HepG2 (cell line): Measurements from ENCODE around the gene MST1. TPM values are rescaled to one million over a fixed set of nuclear protein-coding genes. Genes with fewer than 3 reads are reported as not detected.

Experiments
- ATAC-seq: fragments of 200-7000 bp; cut with Tn5 transposase; 3 replicates; pipeline ENCODE4 v1.9.1; 2020; ENCODE audit warnings: mild to moderate bottlenecking, moderate library complexity
- BruUV-seq: library from RNA; stranded (reverse); fragments of 400-500 nt; replicated peaks from 2 replicates; lab custom pipeline; 2021; lab: Mats Ljungman, UMichigan
- CTCF ChIA-PET: fragments of 300-600 bp; formaldehyde crosslinking; extraction: SDS; loops from one replicate; lab custom pipeline; 2021; ENCODE audit warnings: low total read pairs, inconsistent platforms, low intra/inter-chr PET ratio; lab: Yijun Ruan, JAX
- POLR2A ChIA-PET: fragments of 350-600 bp; sonication (Branson Sonifier 250); formaldehyde crosslinking; loops from one replicate; lab custom pipeline; 2020; ENCODE audit warnings: antibody characterized with exemption, inconsistent platforms; lab: Yijun Ruan, JAX
- DNase-seq: peaks from one replicate; pipeline ENCODE4 v3.0.0-alpha.2; 2015; ENCODE audit warnings: low spot score
- FAIRE-seq: peaks from 3 replicates; lab custom pipeline; 2011; peaks lifted over from hg19 to GRCh38; lab: Jason Lieb, UNC
- H2AFZ ChIP-seq: one replicate; pipeline ENCODE4 v1.6.1; 2011; ENCODE audit warnings: low read length, inconsistent platforms
- H3K27ac ChIP-seq: fragments of 300-600 bp; 3 replicates; pipeline ENCODE4 v1.8.0; 2011; ENCODE audit warnings: mixed run types, mild to moderate bottlenecking, mixed read lengths, low read length, inconsistent platforms; ENCODE audit not compliant: insufficient read depth; ENCODE audit errors: extremely low read length
- H3K27me3 ChIP-seq, 2 experiments: fragments of 200-600 bp in 1 of 2; 2 replicates in 1 of 2; 3 replicates in 1 of 2; pipeline versions ENCODE4 v1.6.0 to v1.8.0; 2011; ENCODE audit warnings: low read length in 2 of 2, mild to moderate bottlenecking in 2 of 2, moderate library complexity in 2 of 2, inconsistent platforms in 1 of 2; ENCODE audit not compliant: insufficient read depth in 2 of 2, control insufficient read depth in 1 of 2
- H3K36me3 ChIP-seq, 2 experiments: fragments of 200-600 bp in 1 of 2; replicated peaks in 1 of 2; 2 replicates in 1 of 2; 3 replicates in 1 of 2; pipeline versions ENCODE4 v1.5.1 to v1.8.0; 2011; ENCODE audit warnings: low read length in 2 of 2, inconsistent platforms in 1 of 2; ENCODE audit not compliant: insufficient read depth in 2 of 2, control insufficient read depth in 1 of 2
- H3K4me1 ChIP-seq: 2 replicates; pipeline ENCODE4 v1.5.1; 2012; ENCODE audit warnings: low read length, inconsistent platforms; ENCODE audit not compliant: insufficient read depth
- H3K4me2 ChIP-seq: 2 replicates; pipeline ENCODE4 v1.6.0; 2011; ENCODE audit warnings: low read depth, low read length, inconsistent platforms
- H3K4me3 ChIP-seq, 3 experiments: fragments of 200-600 bp in 1 of 3; sonication (generic), shearing (Covaris generic) in 1 of 3; replicated peaks in 1 of 3; 2 replicates each; pipeline ENCODE4 v1.5.1; 2011 to 2016; ENCODE audit warnings: low read length in 3 of 3, inconsistent platforms in 2 of 3, low read depth in 2 of 3, mild to moderate bottlenecking in 2 of 3, control low read depth in 1 of 3, mixed read lengths in 1 of 3; ENCODE audit not compliant: insufficient read depth in 1 of 3
- H3K79me2 ChIP-seq: one replicate; pipeline ENCODE4 v1.6.1; 2011; ENCODE audit warnings: low read length, inconsistent platforms; ENCODE audit not compliant: insufficient read depth
- H3K9ac ChIP-seq: 2 replicates; pipeline ENCODE4 v1.6.0; 2011; ENCODE audit warnings: mild to moderate bottlenecking, low read depth, low read length, inconsistent platforms; ENCODE audit not compliant: insufficient read depth
- H3K9me3 ChIP-seq: 2 replicates; pipeline ENCODE4 v1.5.1; 2012; ENCODE audit warnings: mild to moderate bottlenecking, low read length
- H4K20me1 ChIP-seq: 2 replicates; pipeline ENCODE4 v1.6.0; 2011; ENCODE audit warnings: inconsistent platforms, mild to moderate bottlenecking, low read length, moderate library complexity; ENCODE audit not compliant: insufficient read depth
- AKAP8 ChIP-seq: sonication (generic); formaldehyde crosslinking; IDR thresholded peaks from 2 replicates; pipeline ENCODE4 v1.5.1; 2020; ENCODE audit warnings: mild to moderate bottlenecking, missing genetic modification reagents
- ARNT2 ChIP-seq: sonication (generic); formaldehyde crosslinking; IDR thresholded peaks from 2 replicates; pipeline ENCODE4 v1.8.0; 2022; ENCODE audit warnings: mild to moderate bottlenecking, low read depth, missing genetic modification reagents, moderate library complexity
- KLF9 ChIP-seq: IDR thresholded peaks from 2 replicates; pipeline ENCODE4 v1.6.1; 2016; ENCODE audit warnings: low read depth
- MATR3 ChIP-seq: sonication (generic); formaldehyde crosslinking; IDR thresholded peaks from 2 replicates; pipeline ENCODE4 v1.4.0; 2020; ENCODE audit warnings: missing genetic modification reagents
- MED1 ChIP-seq: sonication (generic); formaldehyde crosslinking; IDR thresholded peaks from 2 replicates; pipeline ENCODE4 v1.4.0; 2020; ENCODE audit warnings: missing genetic modification reagents
- NONO ChIP-seq, 2 experiments: fragments of 450-650 bp in 1 of 2; sonication (generic) in 1 of 2; formaldehyde crosslinking in 1 of 2; IDR thresholded peaks in 1 of 2; conservative IDR thresholded peaks in 1 of 2; 2 replicates each; pipeline versions ENCODE4 v1.6.1 to v1.8.0; 2017 to 2022; ENCODE audit warnings: mild to moderate bottlenecking in 1 of 2, missing genetic modification reagents in 1 of 2, moderate library complexity in 1 of 2
- POLR2A ChIP-seq, 2 experiments: IDR thresholded peaks; 2 replicates each; pipeline ENCODE4 v1.6.1; 2011; ENCODE audit warnings: low read depth in 2 of 2, low read length in 2 of 2, mild to moderate bottlenecking in 1 of 2, moderate library complexity in 1 of 2; ENCODE audit not compliant: insufficient read depth in 1 of 2
- PTBP1 ChIP-seq: fragments of 200-400 bp; formaldehyde crosslinking; IDR thresholded peaks from 2 replicates; pipeline ENCODE4 v1.6.1; 2018; ENCODE audit warnings: low read length, low read depth; ENCODE audit not compliant: poor library complexity, severe bottlenecking
- RXRA ChIP-seq: sonication (generic); formaldehyde crosslinking; IDR thresholded peaks from 2 replicates; pipeline ENCODE4 v1.5.1; 2020; ENCODE audit warnings: missing genetic modification reagents
- SETDB1 ChIP-seq: sonication (generic); formaldehyde crosslinking; IDR thresholded peaks from 2 replicates; pipeline ENCODE4 v1.5.1; 2020; ENCODE audit warnings: missing genetic modification reagents, mild to moderate bottlenecking, borderline replicate concordance
- SIX4 ChIP-seq: sonication (generic); formaldehyde crosslinking; IDR thresholded peaks from 2 replicates; pipeline ENCODE4 v1.4.0; 2020; ENCODE audit warnings: missing genetic modification reagents
- SMARCE1 ChIP-seq: fragments of 450-650 bp; IDR thresholded peaks from 2 replicates; pipeline ENCODE4 v1.6.1; 2017; ENCODE audit warnings: borderline replicate concordance
- ZBTB7B ChIP-seq: sonication (generic); formaldehyde crosslinking; IDR thresholded peaks from 2 replicates; pipeline ENCODE4 v1.4.0; 2020; ENCODE audit warnings: missing genetic modification reagents
- ZNF333 ChIP-seq: sonication (generic); formaldehyde crosslinking; IDR thresholded peaks from 2 replicates; pipeline ENCODE4 v1.4.0; 2020; ENCODE audit warnings: mild to moderate bottlenecking, missing genetic modification reagents, borderline replicate concordance
- ZNF383 ChIP-seq: sonication (generic); formaldehyde crosslinking; IDR thresholded peaks from 2 replicates; pipeline ENCODE4 v1.4.0; 2020; ENCODE audit warnings: missing genetic modification reagents, mild to moderate bottlenecking, borderline replicate concordance
- WGBS: methylation state at CpG from one replicate; pipeline ENCODE4 v1.1.6; 2017; ENCODE audit warnings: low lambda C conversion rate; 5-methylcytosine and 5-hydroxymethylcytosine counted together
- in situ Hi-C: cut with HindIII; loops from 2 replicates; pipeline ENCODE4 v1.10.0; 2017; ENCODE audit warnings: low pct_unique_long_range_greater_than_20kb; ENCODE audit not compliant: extremely low pct_ligation_motif_present
- intact Hi-C: fragments of 100-400 bp; cut with micrococcal nuclease; formaldehyde crosslinking; loops from one replicate; pipeline ENCODE4 v1.10.0; 2022; ENCODE audit not compliant: unreplicated experiment
- polyA plus RNA-seq, 8 experiments: library from polyadenylated mRNA; depleted of rRNA in 3 of 8; stranded (reverse) in 7 of 8; unstranded in 1 of 8; fragments of >200 nt; fragmentation: Illumina TruSeq in 4 of 8; extraction: Trizol in 4 of 8; gene quantifications; 2 replicates each; pipeline versions ENCODE4 v1.2.1 to v1.2.3, GENCODE V29; 2011 to 2016; ENCODE audit warnings: low read depth in 4 of 8, missing spikeins in 1 of 8, mixed read lengths in 1 of 8; ENCODE audit not compliant: insufficient read depth in 1 of 8
- total RNA-seq, 5 experiments: library from RNA; depleted of rRNA; stranded (reverse); fragments of >200 nt; fragmentation: Illumina TruSeq; extraction: Trizol; gene quantifications; 2 replicates each; pipeline ENCODE4 v1.2.3, GENCODE V29; 2016; ENCODE audit warnings: low read depth in 1 of 5
- TF ChIP-seq, protein P1 (sequence below): sonication (generic); formaldehyde crosslinking; conservative IDR thresholded peaks from 2 replicates; pipeline ENCODE4 v1.4.0; 2020; ENCODE audit warnings: missing genetic modification reagents

Gene MST1
- total and polyA plus RNA-seq, 2 of the 13 experiments (the other 11 are each of a cell fraction or from before 2014, with no cell fraction given) = 189 to 452 TPM

DNA sequence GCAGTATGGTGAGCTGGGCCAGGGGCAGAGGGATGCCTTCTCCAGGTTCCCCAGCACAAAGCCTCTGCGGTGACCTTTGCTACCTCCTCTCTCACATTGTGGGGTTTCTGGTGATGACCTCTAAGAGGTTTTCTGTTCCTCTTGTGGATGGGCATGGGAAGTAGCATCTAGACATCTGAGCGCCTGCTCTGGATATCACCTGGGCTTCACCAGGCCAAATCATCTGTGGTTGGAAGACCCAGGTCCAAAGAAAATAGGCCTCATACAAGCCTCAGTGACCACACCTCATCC lies 8.1 kb downstream of the MST1 start:
- Histone ChIP-seq H4K20me1 (peaks cover 3% of the 10 kb centered on the region; the same call in 1 of the 2 replicates), H3K4me2 (no peak overlapping the region), H3K4me1 (peaks cover 25% of the 10 kb centered on the region), H3K27me3 (no peaks in the 10 kb centered on the region), H3K9me3 (no peaks in the 10 kb centered on the region), H3K4me3 (no peak overlapping the region), H3K27ac (no peak overlapping the region)
- POLR2A ChIA-PET = no interaction called here
- no peak for DNase-seq
- no peak for ATAC-seq
- BruUV-seq = no TSS peak
- CTCF ChIA-PET = no interaction called here
- intact Hi-C loops = no loop called here
- in situ Hi-C loops = no loop called here
- WGBS = 100% methylated on average over 1 of the region's 2 CpGs
- peak in 1 of 2 experiments; percentile 37; a peak in 1 of 4 replicates for TF ChIP-seq POLR2A (IDR thresholded peaks at IDR 0.05; ENCODE audit: insufficient read depth in 1 of 2, low read depth in 2 of 2, low read length in 2 of 2)
- TF ChIP-seq MATR3 (CRISPR knock-in tag) = no peak
- TF ChIP-seq, all 625 proteins: peak for 1
- Histone ChIP-seq H2AFZ (no peak overlapping the region), H3K36me3 (peaks cover 47 to 76% of the 10 kb centered on the region in 2 experiments), H3K79me2 (peaks cover 7% of the 10 kb centered on the region), H3K9ac (no peak overlapping the region)
- FAIRE-seq = no peak

DNA sequence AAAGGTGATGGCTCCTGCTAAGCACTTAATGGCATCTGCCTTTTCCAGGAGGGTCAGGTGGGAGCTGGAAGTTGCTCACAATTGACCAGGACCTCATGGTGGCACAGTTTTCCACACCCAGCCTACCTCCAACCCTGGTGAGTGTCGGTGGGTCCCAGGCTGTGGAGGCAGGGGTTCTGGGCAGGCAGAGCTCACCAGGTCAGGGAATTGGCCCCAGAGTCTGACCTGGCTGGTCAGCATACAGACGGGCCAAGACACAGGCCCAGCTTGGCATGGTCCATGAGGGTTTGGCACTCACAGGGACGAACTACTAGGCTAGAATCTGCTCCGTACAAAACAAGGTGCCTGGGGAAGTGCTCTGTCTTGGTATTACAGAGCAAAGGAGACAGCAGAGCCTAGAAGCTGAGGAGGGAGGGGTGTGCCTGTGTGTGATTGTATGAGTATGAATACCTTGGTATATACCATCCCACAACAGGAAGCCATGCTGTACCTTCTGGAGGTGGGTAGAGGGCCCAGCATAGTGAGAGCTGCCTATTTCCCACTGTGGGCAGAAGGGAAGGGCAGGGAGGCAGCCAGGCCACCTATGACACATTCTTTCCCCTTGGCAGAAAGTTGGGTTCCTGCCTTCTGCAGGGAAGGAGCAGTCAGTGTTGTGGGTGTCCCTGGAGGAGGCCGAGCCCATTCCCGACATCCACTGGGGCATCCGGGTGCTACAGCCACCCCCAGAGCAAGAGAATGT lies 8.6 kb downstream of the MST1 start:
- in situ Hi-C loops = no loop called here
- no peak for DNase-seq
- Histone ChIP-seq H3K4me1 (peaks cover 30% of the 10 kb centered on the region), H3K4me2 (no peak overlapping the region), H3K36me3 (peaks cover 47 to 82% of the 10 kb centered on the region in 2 experiments), H3K27me3 (no peaks in the 10 kb centered on the region), H4K20me1 (peaks cover 3% of the 10 kb centered on the region; the same call in 1 of the 2 replicates), H3K27ac (no peak overlapping the region), H2AFZ (no peak overlapping the region), H3K9me3 (no peaks in the 10 kb centered on the region), H3K9ac (no peak overlapping the region), H3K79me2 (peaks cover 9% of the 10 kb centered on the region), H3K4me3 (no peak overlapping the region)
- intact Hi-C loops = no loop called here
- ChIA-PET POLR2A (no interaction called here), CTCF (no interaction called here)
- no peak for ATAC-seq
- no peak for FAIRE-seq
- WGBS = 84% methylated on average over 2 of the region's 7 CpGs
- no TSS peak for BruUV-seq
- TF ChIP-seq, protein P1, sequence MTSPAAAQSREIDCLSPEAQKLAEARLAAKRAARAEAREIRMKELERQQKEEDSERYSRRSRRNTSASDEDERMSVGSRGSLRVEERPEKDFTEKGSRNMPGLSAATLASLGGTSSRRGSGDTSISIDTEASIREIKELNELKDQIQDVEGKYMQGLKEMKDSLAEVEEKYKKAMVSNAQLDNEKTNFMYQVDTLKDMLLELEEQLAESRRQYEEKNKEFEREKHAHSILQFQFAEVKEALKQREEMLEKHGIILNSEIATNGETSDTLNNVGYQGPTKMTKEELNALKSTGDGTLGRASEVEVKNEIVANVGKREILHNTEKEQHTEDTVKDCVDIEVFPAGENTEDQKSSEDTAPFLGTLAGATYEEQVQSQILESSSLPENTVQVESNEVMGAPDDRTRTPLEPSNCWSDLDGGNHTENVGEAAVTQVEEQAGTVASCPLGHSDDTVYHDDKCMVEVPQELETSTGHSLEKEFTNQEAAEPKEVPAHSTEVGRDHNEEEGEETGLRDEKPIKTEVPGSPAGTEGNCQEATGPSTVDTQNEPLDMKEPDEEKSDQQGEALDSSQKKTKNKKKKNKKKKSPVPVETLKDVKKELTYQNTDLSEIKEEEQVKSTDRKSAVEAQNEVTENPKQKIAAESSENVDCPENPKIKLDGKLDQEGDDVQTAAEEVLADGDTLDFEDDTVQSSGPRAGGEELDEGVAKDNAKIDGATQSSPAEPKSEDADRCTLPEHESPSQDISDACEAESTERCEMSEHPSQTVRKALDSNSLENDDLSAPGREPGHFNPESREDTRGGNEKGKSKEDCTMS (CRISPR knock-in tag) = no peak
- TF ChIP-seq SMARCE1 (no peak), AKAP8 (CRISPR knock-in tag) (0 out of 2 replicates have a peak, but pooled peaks have one; percentile 60), ARNT2 (no peak), NONO (IDR thresholded peaks at IDR 0.05) (no peak), NONO (CRISPR knock-in tag; conservative IDR thresholded peaks at IDR 0.05) (no peak), ZNF333 (CRISPR knock-in tag) (0 out of 2 replicates have a peak, but pooled peaks have one; percentile 28), RXRA (CRISPR knock-in tag) (no peak), MED1 (CRISPR knock-in tag) (no peak), ZBTB7B (no peak), SETDB1 (CRISPR knock-in tag) (no peak), PTBP1 (no peak), ZNF383 (CRISPR knock-in tag) (no peak), KLF9 (no peak), SIX4 (no peak)
